GM12891 (cell line): ENCODE measurements around the gene PRSS12.

Experiments used
- POLR2AphosphoS5 ChIP-seq: IDR thresholded peaks from 2 replicates; pipeline ENCODE4 v1.6.1; 2011; ENCODE audit warnings: low read depth, low read length, control low read depth
- TAF1 ChIP-seq: IDR thresholded peaks from 2 replicates; pipeline ENCODE4 v1.6.1; 2011; ENCODE audit warnings: low read depth, low read length, control low read depth

DNA sequence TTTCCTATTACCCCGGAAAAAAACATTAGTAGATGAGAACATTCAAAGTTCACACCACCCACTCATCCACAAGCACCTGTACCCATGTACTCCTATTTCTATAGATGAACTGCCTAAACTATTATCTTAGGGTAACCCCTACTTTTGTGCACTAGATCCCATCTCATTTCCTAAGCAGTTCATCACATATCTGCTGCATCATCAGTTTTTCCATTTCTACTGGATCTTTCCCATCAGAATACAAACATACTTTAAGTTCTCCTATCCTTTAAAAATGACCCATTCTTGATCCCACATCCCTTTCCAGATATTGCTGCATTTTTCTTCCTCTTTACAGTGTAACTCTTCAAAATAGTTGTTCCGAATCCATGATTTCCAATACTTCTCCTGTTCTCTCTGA lies 81.0 kb downstream of the PRSS12 start:
- TF ChIP-seq TAF1: no peak
- TF ChIP-seq POLR2AphosphoS5: no peak
